OCI-LY1 (cell line): ENCODE measurements around the gene BGN.

Experiments
- H2AFZ ChIP-seq: fragments of 200-600 bp; sonication (generic), shearing (Covaris generic); 2 replicates; pipeline ENCODE4 v1.6.0; 2014; ENCODE audit warnings: antibody characterized with exemption, mild to moderate bottlenecking, low read length
- H3F3A ChIP-seq: fragments of 200-600 bp; sonication (generic), shearing (Covaris generic); 2 replicates; pipeline ENCODE4 v1.6.0; 2014; ENCODE audit warnings: mild to moderate bottlenecking, antibody characterized with exemption, low read length, moderate library complexity; ENCODE audit not compliant: insufficient read depth
- H3K27ac ChIP-seq: fragments of 200-600 bp; sonication (generic); 2 replicates; pipeline ENCODE4 v1.5.1; 2014; ENCODE audit warnings: low read length, mixed run types, mild to moderate bottlenecking, low read depth; ENCODE audit not compliant: poor library complexity, severe bottlenecking
- H3K27me3 ChIP-seq: fragments of 200-600 bp; sonication (generic); 2 replicates; pipeline ENCODE4 v1.6.0; 2014; ENCODE audit warnings: antibody characterized with exemption, mild to moderate bottlenecking, low read length, moderate library complexity; ENCODE audit not compliant: insufficient read depth
- H3K36me3 ChIP-seq: fragments of 200-600 bp; sonication (generic); 2 replicates; pipeline ENCODE4 v1.6.1; 2014; ENCODE audit warnings: mild to moderate bottlenecking, antibody characterized with exemption, low read length, moderate library complexity, mixed read lengths; ENCODE audit not compliant: insufficient read depth
- H3K4me1 ChIP-seq: fragments of 200-600 bp; sonication (generic); 2 replicates; pipeline ENCODE4 v1.5.1; 2014; ENCODE audit warnings: mild to moderate bottlenecking, low read length, moderate library complexity; ENCODE audit not compliant: insufficient read depth, severe bottlenecking
- H3K4me2 ChIP-seq: fragments of 200-600 bp; sonication (generic), shearing (Covaris generic); 2 replicates; pipeline ENCODE4 v1.6.1; 2014; ENCODE audit warnings: low read length
- H3K4me3 ChIP-seq: fragments of 200-600 bp; sonication (generic); 2 replicates; pipeline ENCODE4 v1.5.1; 2014; ENCODE audit warnings: low read length, low read depth, mild to moderate bottlenecking, mixed read lengths; ENCODE audit not compliant: poor library complexity, severe bottlenecking
- H3K79me2 ChIP-seq: fragments of 200-600 bp; shearing (Covaris generic); 2 replicates; pipeline ENCODE4 v1.6.1; 2016; ENCODE audit warnings: mixed run types, low read length, mixed read lengths; ENCODE audit not compliant: insufficient read depth
- H3K9ac ChIP-seq: fragments of 200-600 bp; sonication (generic), shearing (Covaris generic); 2 replicates; pipeline ENCODE4 v1.6.1; 2014; ENCODE audit warnings: mild to moderate bottlenecking, low read length, mixed read lengths
- H3K9me2 ChIP-seq: fragments of 200-600 bp; sonication (generic), shearing (Covaris generic); 2 replicates; pipeline ENCODE4 v1.6.1; 2014; ENCODE audit warnings: low read depth, mild to moderate bottlenecking, low read length, mixed read lengths
- H3K9me3 ChIP-seq: fragments of 200-600 bp; shearing (Covaris generic); 2 replicates; pipeline ENCODE4 v1.6.1; 2014; ENCODE audit warnings: low read length, mixed read lengths
- H4K20me1 ChIP-seq: fragments of 200-600 bp; sonication (generic), shearing (Covaris generic); 2 replicates; pipeline ENCODE4 v1.6.0; 2016; ENCODE audit warnings: mild to moderate bottlenecking, low read length; ENCODE audit not compliant: insufficient read depth
- CTCF ChIP-seq: fragments of 200-600 bp; sonication (generic), shearing (Covaris generic); IDR thresholded peaks from 2 replicates; pipeline ENCODE4 v1.5.1; 2017; ENCODE audit warnings: mild to moderate bottlenecking, antibody characterized with exemption, low read length, moderate library complexity, mixed read lengths
- EZH2 ChIP-seq: fragments of 200-600 bp; sonication (generic), shearing (Covaris generic); IDR thresholded peaks from 2 replicates; pipeline ENCODE4 v1.8.0; 2017; ENCODE audit warnings: borderline replicate concordance, mixed run types, mild to moderate bottlenecking, antibody characterized with exemption, low read length, moderate library complexity, mixed read lengths

BGN gene

GRCh38 chrX:153539171-153539978 lies 44.6 kb downstream of the BGN start:
- Histone ChIP-seq H3K4me3 (no peak overlapping the region), H3K79me2 (no peaks in the 10 kb centered on the region), H3K36me3 (no peaks in the 10 kb centered on the region), H3K4me2 (no peak overlapping the region), H2AFZ (no peak overlapping the region), H3K9me2 (no peaks in the 10 kb centered on the region), H3F3A (no peaks in the 10 kb centered on the region), H4K20me1 (no peaks in the 10 kb centered on the region), H3K9me3 (no peaks in the 10 kb centered on the region), H3K27ac (no peak overlapping the region), H3K9ac (no peak overlapping the region), H3K27me3 (0 out of 2 replicates have a peak, but pooled peaks cover 5% of the 10 kb centered on the region), H3K4me1 (no peaks in the 10 kb centered on the region)
- TF ChIP-seq CTCF, result peak; percentile 63
- no peak for TF ChIP-seq EZH2

GRCh38 chrX:153539979-153540358 lies 45.2 kb downstream of the BGN start:
- no peaks in the 10 kb centered on the region for H3K36me3 ChIP-seq
- no peak overlapping the region for H3K4me2 ChIP-seq
- H2AFZ ChIP-seq, result no peak overlapping the region
- 0 out of 2 replicates have a peak, but pooled peaks cover 5% of the 10 kb centered on the region for H3K27me3 ChIP-seq
- no peak overlapping the region for H3K9ac ChIP-seq
- no peak overlapping the region for H3K27ac ChIP-seq
- H3K9me2 ChIP-seq, result no peaks in the 10 kb centered on the region
- H3K9me3 ChIP-seq, result no peaks in the 10 kb centered on the region
- H3K79me2 ChIP-seq, result no peaks in the 10 kb centered on the region
- no peaks in the 10 kb centered on the region for H3F3A ChIP-seq
- no peaks in the 10 kb centered on the region for H4K20me1 ChIP-seq
- TF ChIP-seq EZH2, result no peak
- H3K4me1 ChIP-seq, result no peaks in the 10 kb centered on the region
- H3K4me3 ChIP-seq, result no peak overlapping the region

GRCh38 chrX:153544727-153545126 lies 49.9 kb downstream of the BGN start:
- Histone ChIP-seq H3F3A (no peaks in the 10 kb centered on the region), H2AFZ (no peak overlapping the region), H3K27me3 (no peaks in the 10 kb centered on the region), H3K4me3 (no peak overlapping the region), H4K20me1 (no peaks in the 10 kb centered on the region), H3K27ac (no peak overlapping the region), H3K9me2 (no peaks in the 10 kb centered on the region), H3K9me3 (no peaks in the 10 kb centered on the region), H3K4me1 (no peaks in the 10 kb centered on the region), H3K9ac (no peak overlapping the region), H3K36me3 (no peaks in the 10 kb centered on the region), H3K79me2 (no peaks in the 10 kb centered on the region), H3K4me2 (no peak overlapping the region)
- no peak for TF ChIP-seq CTCF
- no peak for TF ChIP-seq EZH2

GRCh38 chrX:153546386-153546785 lies 51.6 kb downstream of the BGN start:
- no peaks in the 10 kb centered on the region for H3K9me3 ChIP-seq
- no peaks in the 10 kb centered on the region for H3K4me1 ChIP-seq
- H2AFZ ChIP-seq, result no peak overlapping the region
- H3K27me3 ChIP-seq, result no peaks in the 10 kb centered on the region
- no peak overlapping the region for H3K4me3 ChIP-seq
- H3K36me3 ChIP-seq, result no peaks in the 10 kb centered on the region
- H3K4me2 ChIP-seq, result no peak overlapping the region
- no peak overlapping the region for H3K27ac ChIP-seq
- H4K20me1 ChIP-seq, result no peaks in the 10 kb centered on the region
- no peak for TF ChIP-seq EZH2
- TF ChIP-seq CTCF, result no peak
- no peaks in the 10 kb centered on the region for H3K9me2 ChIP-seq
- no peak overlapping the region for H3K9ac ChIP-seq
- H3F3A ChIP-seq, result no peaks in the 10 kb centered on the region
- H3K79me2 ChIP-seq, result no peaks in the 10 kb centered on the region
